Transverse colon (tissue), 4 donors: Measurements from ENCODE around the gene ADAMTS3. TPM values are rescaled to one million over a fixed set of nuclear protein-coding genes. Genes with fewer than 3 reads are reported as not detected.
A peak's percentile ranks its signal among the peaks of the same experiment; 100 is the strongest.

Experiments
- DNase-seq: peaks from one replicate; pipeline ENCODE4 v3.0.0-alpha.2; 2019
- H3K27ac ChIP-seq, 4 donors: fragments of 200-600 bp; sonication (generic); 2 replicates each; pipeline ENCODE4 v1.5.1; 2016 to 2018; ENCODE audit warnings: inconsistent platforms in 4 of 4
- H3K27me3 ChIP-seq: fragments of 200-600 bp; sonication (generic); 2 replicates; pipeline ENCODE4 v1.5.1; 2017; ENCODE audit warnings: inconsistent platforms
- H3K36me3 ChIP-seq, 4 donors: fragments of 200-600 bp; sonication (generic); 2 replicates each; pipeline ENCODE4 v1.5.1; 2017 to 2019; ENCODE audit warnings: inconsistent platforms in 4 of 4
- H3K4me1 ChIP-seq, 4 donors: fragments of 200-600 bp; sonication (generic); 2 replicates each; pipeline ENCODE4 v1.5.1; 2017 to 2020; ENCODE audit warnings: inconsistent platforms in 4 of 4
- H3K4me3 ChIP-seq, 4 donors: fragments of 200-600 bp; sonication (generic); 1 replicate in 1 of 4; 2 replicates in 3 of 4; pipeline versions ENCODE4 v1.5.1 to v1.6.1; 2017 to 2019; ENCODE audit warnings: inconsistent platforms in 4 of 4
- H3K9me3 ChIP-seq, 2 donors: fragments of 200-600 bp; sonication (generic); 2 replicates each; pipeline ENCODE4 v1.5.1; 2017 to 2019; ENCODE audit warnings: inconsistent platforms in 2 of 2
- EP300 ChIP-seq: sonication (generic); formaldehyde crosslinking; IDR thresholded peaks from one replicate; pipeline ENCODE4 v1.6.1; 2017; ENCODE audit warnings: antibody characterized with exemption, low read depth
- POLR2A ChIP-seq: fragments of 450-650 bp; IDR thresholded peaks from one replicate; pipeline ENCODE4 v1.6.1; 2016; ENCODE audit warnings: antibody characterized with exemption, mild to moderate bottlenecking, moderate library complexity
- POLR2AphosphoS5 ChIP-seq, 3 donors: sonication (generic); formaldehyde crosslinking; IDR thresholded peaks; one replicate each; pipeline ENCODE4 v1.6.1; 2016; ENCODE audit warnings: antibody characterized with exemption in 3 of 3
- WGBS, 2 donors: methylation state at CpG; one replicate each; pipeline ENCODE4 v1.1.5; 2018; ENCODE audit warnings: low coverage in 1 of 2; 5-methylcytosine and 5-hydroxymethylcytosine counted together
- in situ Hi-C, 4 donors: fragments of 200-750 bp; cut with MboI; loops; one replicate each; pipeline versions ENCODE4 v1.15.0 to v1.15.1; 2017; ENCODE audit warnings: low sequenced_read_pairs in 3 of 4, low pct_ligation_motif_present in 1 of 4, low pct_unique_long_range_greater_than_20kb in 1 of 4
- intact Hi-C: fragments of 100-400 bp; cut with DNase I; formaldehyde crosslinking; loops from one replicate; pipeline ENCODE4 v1.15.1; 2023; ENCODE audit warnings: low total_unique reads
- total RNA-seq, 4 donors: library from RNA; depleted of rRNA; stranded (reverse); fragments of >200 nt; gene quantifications; one replicate each; pipeline ENCODE4 v1.1.0, GENCODE V29; 2016
- TF ChIP-seq, protein P1 (sequence below), 5 experiments: fragments of 200-600 bp in 3 of 5; fragments of 450-650 bp in 2 of 5; sonication (generic) in 3 of 5; IDR thresholded peaks; 1 replicate in 2 of 5; 2 replicates in 3 of 5; pipeline ENCODE4 v1.5.1; 2016 to 2017; ENCODE audit warnings: antibody characterized with exemption in 5 of 5, inconsistent platforms in 3 of 5, mild to moderate bottlenecking in 2 of 5, moderate library complexity in 1 of 5

ADAMTS3 gene
- total RNA-seq, 4 donors from 2014 or later = 0.14 to 0.64 TPM; not detected in 2

DNA sequence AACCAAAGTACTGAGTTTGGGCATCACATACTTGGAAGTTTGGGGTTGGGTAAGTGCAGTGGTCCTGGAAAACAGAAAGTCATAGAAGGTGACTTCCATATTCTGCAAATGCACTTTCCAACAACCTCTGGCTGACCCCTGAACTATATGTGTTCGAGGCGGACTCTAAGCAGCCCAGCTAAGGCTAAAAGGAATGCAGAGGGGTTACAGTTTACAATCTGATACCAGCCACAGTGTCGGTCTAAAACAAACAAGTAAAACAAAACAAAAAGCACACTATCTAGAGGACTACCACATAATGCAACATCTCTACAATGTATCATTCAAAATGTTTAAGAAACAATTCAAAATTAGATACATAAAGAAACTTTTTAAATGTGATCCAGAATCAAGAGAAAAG lies 185.6 kb downstream of the ADAMTS3 start:
- intact Hi-C loops = no loop called here
- Histone ChIP-seq H3K9me3 (no peaks in the 10 kb centered on the region), H3K4me1 (no peaks in the 10 kb centered on the region), H3K27ac (no peak overlapping the region), H3K4me3 (no peak overlapping the region), H3K27me3 (no peaks in the 10 kb centered on the region), H3K36me3 (no peaks in the 10 kb centered on the region)
- WGBS, 2 donors = 67 to 86% methylated on average over 1 to 3 of the region's 3 CpGs
- in situ Hi-C loops = no loop called here
- no peak for DNase-seq
- TF ChIP-seq POLR2AphosphoS5 (IDR thresholded peaks at IDR 0.05) = no peak
- TF ChIP-seq, protein P1, sequence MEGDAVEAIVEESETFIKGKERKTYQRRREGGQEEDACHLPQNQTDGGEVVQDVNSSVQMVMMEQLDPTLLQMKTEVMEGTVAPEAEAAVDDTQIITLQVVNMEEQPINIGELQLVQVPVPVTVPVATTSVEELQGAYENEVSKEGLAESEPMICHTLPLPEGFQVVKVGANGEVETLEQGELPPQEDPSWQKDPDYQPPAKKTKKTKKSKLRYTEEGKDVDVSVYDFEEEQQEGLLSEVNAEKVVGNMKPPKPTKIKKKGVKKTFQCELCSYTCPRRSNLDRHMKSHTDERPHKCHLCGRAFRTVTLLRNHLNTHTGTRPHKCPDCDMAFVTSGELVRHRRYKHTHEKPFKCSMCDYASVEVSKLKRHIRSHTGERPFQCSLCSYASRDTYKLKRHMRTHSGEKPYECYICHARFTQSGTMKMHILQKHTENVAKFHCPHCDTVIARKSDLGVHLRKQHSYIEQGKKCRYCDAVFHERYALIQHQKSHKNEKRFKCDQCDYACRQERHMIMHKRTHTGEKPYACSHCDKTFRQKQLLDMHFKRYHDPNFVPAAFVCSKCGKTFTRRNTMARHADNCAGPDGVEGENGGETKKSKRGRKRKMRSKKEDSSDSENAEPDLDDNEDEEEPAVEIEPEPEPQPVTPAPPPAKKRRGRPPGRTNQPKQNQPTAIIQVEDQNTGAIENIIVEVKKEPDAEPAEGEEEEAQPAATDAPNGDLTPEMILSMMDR (IDR thresholded peaks at IDR 0.05) = no peak
- TF ChIP-seq EP300 = no peak
- no peak for TF ChIP-seq POLR2A

DNA sequence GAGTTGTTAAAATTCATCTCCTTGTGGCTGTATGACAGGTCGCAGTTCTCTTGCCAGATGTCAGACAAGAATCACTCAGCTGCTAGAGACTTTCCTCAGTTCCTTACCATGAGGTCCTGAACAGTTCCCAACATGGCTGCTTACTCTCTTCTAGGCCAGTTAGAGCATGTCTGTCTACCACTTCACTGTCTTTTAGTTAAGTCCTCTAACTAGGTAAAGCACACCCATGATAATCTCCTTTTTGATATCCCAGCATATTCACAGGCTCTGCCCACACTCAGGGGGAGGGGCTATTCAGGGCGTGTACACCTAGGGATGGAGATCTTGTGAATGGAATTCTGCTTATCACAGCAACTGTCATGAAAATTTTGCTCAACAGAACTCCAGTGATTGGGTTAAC lies 190.1 kb downstream of the ADAMTS3 start:
- in situ Hi-C loops (no loop called here), intact Hi-C loops (no loop called here)
- Histone ChIP-seq H3K4me3 (no peak overlapping the region), H3K27ac (no peak overlapping the region), H3K9me3 (no peaks in the 10 kb centered on the region), H3K4me1 (no peaks in the 10 kb centered on the region), H3K27me3 (no peaks in the 10 kb centered on the region), H3K36me3 (no peaks in the 10 kb centered on the region)
- 82% methylated on average over 2 of the region's 2 CpGs; no CpG with 5 or more reads in 1 of the 2 donors for WGBS, 2 donors
- DNase-seq = no peak
- TF ChIP-seq, protein P1 (IDR thresholded peaks at IDR 0.05) = no peak
- TF ChIP-seq POLR2A = no peak

DNA sequence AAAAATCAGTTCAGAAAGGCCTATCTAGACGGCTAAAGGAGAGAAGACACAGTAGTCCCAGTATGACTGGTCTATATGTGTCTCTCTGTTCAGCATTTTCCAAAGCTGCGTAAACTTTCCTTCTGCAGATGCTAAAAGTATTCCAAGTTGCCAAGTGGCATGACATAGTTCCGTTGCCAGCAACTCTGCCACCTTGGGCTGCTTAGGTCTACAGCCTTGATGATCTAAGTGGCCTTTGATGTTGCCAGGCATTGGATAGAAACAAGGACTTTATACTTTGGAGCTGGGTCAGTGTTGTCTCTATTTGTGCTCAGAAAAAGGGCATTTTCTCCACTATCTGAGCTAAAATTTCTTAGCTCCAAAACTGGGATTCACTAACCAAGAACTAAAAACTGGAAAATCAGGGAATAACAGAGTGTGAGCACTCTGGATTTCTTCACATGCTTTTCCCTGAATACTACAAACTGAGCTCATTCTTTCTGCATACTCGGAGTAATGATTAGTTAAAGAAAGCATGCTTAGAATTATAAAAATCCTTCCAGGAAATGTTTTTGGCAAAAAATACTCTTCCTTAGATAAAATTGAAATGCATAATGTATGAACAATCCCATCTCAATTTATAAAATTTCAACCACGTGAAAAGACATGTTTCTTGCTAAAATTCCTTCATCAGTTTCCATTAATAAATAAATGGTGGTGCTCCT lies 191.4 kb downstream of the ADAMTS3 start:
- intact Hi-C loops = no loop called here
- Histone ChIP-seq H3K27ac (peak overlapping the region in 1 of 4 donors; percentile 8), H3K4me1 (no peaks in the 10 kb centered on the region), H3K9me3 (no peaks in the 10 kb centered on the region), H3K4me3 (no peak overlapping the region), H3K27me3 (no peaks in the 10 kb centered on the region), H3K36me3 (no peaks in the 10 kb centered on the region)
- in situ Hi-C loops = no loop called here
- WGBS, 2 donors = 72 to 74% methylated on average over 4 to 5 of the region's 5 CpGs
- no peak for TF ChIP-seq POLR2AphosphoS5 (IDR thresholded peaks at IDR 0.05)
- TF ChIP-seq POLR2A = no peak
- no peak for TF ChIP-seq EP300
- TF ChIP-seq, protein P1 (IDR thresholded peaks at IDR 0.05) = no peak
- no peak for DNase-seq

DNA sequence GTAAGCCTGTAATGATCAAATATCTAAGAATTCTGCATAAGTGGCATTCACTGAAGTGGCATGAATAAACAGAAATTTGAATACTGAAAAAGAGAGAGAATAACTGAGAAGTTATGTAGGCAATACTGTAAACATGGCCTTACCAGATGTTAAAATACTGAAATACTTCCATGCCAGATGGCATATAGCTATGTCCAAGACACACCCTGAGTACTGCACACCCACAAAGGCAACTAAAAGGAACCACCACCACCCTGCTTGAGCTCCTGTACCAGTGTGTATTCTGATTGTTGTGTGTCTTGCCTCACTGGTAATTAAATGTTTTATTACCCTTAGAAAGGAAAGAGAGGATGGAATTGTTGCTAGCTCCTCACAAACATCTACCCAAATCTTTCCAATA lies 192.1 kb downstream of the ADAMTS3 start:
- no peak for TF ChIP-seq POLR2A
- no peak for TF ChIP-seq EP300
- TF ChIP-seq, protein P1 (IDR thresholded peaks at IDR 0.05) = no peak
- TF ChIP-seq POLR2AphosphoS5 (IDR thresholded peaks at IDR 0.05) = peak in 1 of 3 donors; percentile 24
- in situ Hi-C loops (no loop called here), intact Hi-C loops (no loop called here)
- no peaks in the 10 kb centered on the region for H3K27me3 ChIP-seq
- no peak for DNase-seq
- no peak overlapping the region for H3K27ac ChIP-seq
- H3K4me3 ChIP-seq = no peak overlapping the region
- H3K36me3 ChIP-seq = no peaks in the 10 kb centered on the region
- H3K4me1 ChIP-seq = no peaks in the 10 kb centered on the region
- no peaks in the 10 kb centered on the region for H3K9me3 ChIP-seq
